ENCODE results near the gene AWAT2.

GRCh38 chrX:70009970-70010369 lies 39.8 kb downstream of the AWAT2 start:
- TF ChIP-seq CTCF (IDR thresholded peaks at IDR 0.05; ENCODE audit: insufficient read depth, low read length, poor library complexity, severe bottlenecking) (no peak), EZH2phosphoT487 (conservative IDR thresholded peaks at IDR 0.05; ENCODE audit: low read length) (no peak)
